ENCODE results near the gene ATP5MC3. TPM values are rescaled to one million over a fixed set of nuclear protein-coding genes. Genes with fewer than 3 reads are reported as not detected.

ATP5MC3 gene
- total and polyA plus RNA-seq, 2 experiments from 2014 or later = 145 to 365 TPM

DNA sequence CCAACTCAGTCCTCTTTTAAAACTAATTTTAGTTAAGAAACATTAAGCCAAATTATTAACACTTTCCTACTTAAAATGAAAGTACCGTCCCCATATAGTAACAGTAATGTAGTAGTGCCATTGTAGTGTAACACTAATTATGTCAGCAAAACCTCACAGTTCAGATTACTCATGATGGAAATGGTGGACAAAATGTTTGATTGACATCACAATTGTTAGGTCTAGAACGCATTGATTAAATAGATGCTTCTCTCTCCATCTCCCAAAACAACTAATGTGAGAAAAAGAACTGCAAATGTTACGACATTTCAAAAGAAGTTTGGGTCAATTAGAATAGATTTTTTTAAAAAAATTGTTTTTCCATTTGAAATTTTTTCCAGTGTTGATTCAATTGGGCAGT, 12.3 kb downstream of the ATP5MC3 start:
- 36 to 37% methylated on average over 3 of the region's 3 CpGs for WGBS, 2 experiments (ENCODE audit: low coverage in 1 of 2, low lambda C conversion rate in 2 of 2, missing lambda C conversion rate in 2 of 2)
- Histone ChIP-seq H3K4me3 (peak overlapping the region; percentile 99), H3K9me2 (ENCODE audit: insufficient read depth) (no peaks in the 10 kb centered on the region), H3K27ac (0 out of 2 replicates have a peak overlapping the region, but pooled peaks have one; percentile 69), H3K4me1 (ENCODE audit: insufficient read depth) (no peaks in the 10 kb centered on the region), H3K36me3 (ENCODE audit: low read depth) (no peaks in the 10 kb centered on the region), H3K9me3 (ENCODE audit: low read depth) (no peaks in the 10 kb centered on the region), H4K20me1 (ENCODE audit: insufficient read depth) (no peaks in the 10 kb centered on the region), H3K4me2 (ENCODE audit: unreplicated experiment) (peak overlapping the region; percentile 69), H2AFZ (peak overlapping the region; percentile 95), H3K79me2 (ENCODE audit: insufficient read depth) (peaks cover 38% of the 10 kb centered on the region), H3K9ac (peak overlapping the region; percentile 99), H3F3A (ENCODE audit: insufficient read depth) (peaks cover 20% of the 10 kb centered on the region), H3K27me3 (replicated peaks; ENCODE audit: insufficient read depth) (no peaks in the 10 kb centered on the region)
- DNase-seq = peak; percentile 6
- in situ Hi-C loops (cut with MboI) = no loop called here
- TF ChIP-seq EZH2phosphoT487 (IDR thresholded peaks at IDR 0.05; ENCODE audit: insufficient read depth, low read depth) = no peak
- TF ChIP-seq EZH2 (IDR thresholded peaks at IDR 0.05; ENCODE audit: insufficient read depth, poor library complexity, severe bottlenecking) = no peak

DNA sequence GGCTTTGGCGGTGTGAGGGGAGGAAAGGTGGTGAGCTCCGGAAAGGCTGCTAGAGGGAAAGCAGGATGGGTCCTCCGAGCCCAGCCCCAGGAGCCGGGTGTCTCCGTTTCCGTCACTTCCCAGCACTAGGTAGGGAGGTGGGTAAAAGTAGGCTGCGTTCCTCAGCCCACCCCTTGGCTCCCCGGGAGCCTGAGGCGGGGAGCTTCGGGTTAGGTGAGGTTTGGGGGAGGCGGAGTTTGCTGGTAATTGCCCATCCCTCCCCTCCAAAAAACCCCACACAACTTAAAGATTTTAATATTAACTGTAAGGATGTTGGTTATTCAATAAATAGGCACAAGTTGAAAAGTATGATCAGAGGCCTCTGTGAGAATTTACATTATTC, 13.0 kb downstream of the ATP5MC3 start:
- no peaks in the 10 kb centered on the region for H3K36me3 ChIP-seq (ENCODE audit: low read depth)
- H3K27ac ChIP-seq = peak overlapping the region; percentile 69
- no peaks in the 10 kb centered on the region for H3K9me2 ChIP-seq (ENCODE audit: insufficient read depth)
- H3K9me3 ChIP-seq (ENCODE audit: low read depth) = no peaks in the 10 kb centered on the region
- DNase-seq = no peak
- peaks cover 44% of the 10 kb centered on the region for H3K79me2 ChIP-seq (ENCODE audit: insufficient read depth)
- peak overlapping the region; percentile 99 for H3K9ac ChIP-seq
- no peaks in the 10 kb centered on the region for H3K4me1 ChIP-seq (ENCODE audit: insufficient read depth)
- peaks cover 19% of the 10 kb centered on the region for H3F3A ChIP-seq (ENCODE audit: insufficient read depth)
- H3K4me2 ChIP-seq (ENCODE audit: unreplicated experiment) = peak overlapping the region; percentile 69
- H3K4me3 ChIP-seq = peak overlapping the region; percentile 99
- no peaks in the 10 kb centered on the region for H4K20me1 ChIP-seq (ENCODE audit: insufficient read depth)
- in situ Hi-C loops (cut with MboI) = no loop called here
- peak overlapping the region; percentile 95 for H2AFZ ChIP-seq
- no peaks in the 10 kb centered on the region for H3K27me3 ChIP-seq (replicated peaks; ENCODE audit: insufficient read depth)
- 0 to 1% methylated on average over 11 of the region's 11 CpGs for WGBS, 2 experiments (ENCODE audit: low coverage in 1 of 2, low lambda C conversion rate in 2 of 2, missing lambda C conversion rate in 2 of 2)
- TF ChIP-seq EZH2phosphoT487 (IDR thresholded peaks at IDR 0.05; ENCODE audit: insufficient read depth, low read depth) = no peak
- TF ChIP-seq EZH2 (IDR thresholded peaks at IDR 0.05; ENCODE audit: insufficient read depth, poor library complexity, severe bottlenecking) = no peak

- Histone ChIP-seq H2AFZ (peak within 1 kb of the TSS; percentile 95), H4K20me1 (ENCODE audit: insufficient read depth) (no peaks in the 10 kb centered on the region), H3K4me2 (ENCODE audit: unreplicated experiment) (peak within 1 kb of the TSS; percentile 93), H3K27me3 (replicated peaks; ENCODE audit: insufficient read depth) (no peaks in the 10 kb centered on the region), H3K9me2 (ENCODE audit: insufficient read depth) (no peaks in the 10 kb centered on the region), H3K9me3 (ENCODE audit: low read depth) (no peaks in the 10 kb centered on the region), H3K79me2 (ENCODE audit: insufficient read depth) (peaks cover 50% of the 10 kb centered on the region), H3K36me3 (ENCODE audit: low read depth) (no peaks in the 10 kb centered on the region), H3K9ac (peak within 1 kb of the TSS; percentile 99), H3K4me3 (peak within 1 kb of the TSS; percentile 99), H3F3A (ENCODE audit: insufficient read depth) (peaks cover 14% of the 10 kb centered on the region), H3K4me1 (ENCODE audit: insufficient read depth) (no peaks in the 10 kb centered on the region), H3K27ac (peak within 1 kb of the TSS; percentile 94)
- in situ Hi-C loops (cut with MboI) = no loop called here
- DNase-seq = peak; percentile 100
- TF ChIP-seq EZH2 (IDR thresholded peaks at IDR 0.05; ENCODE audit: insufficient read depth, poor library complexity, severe bottlenecking) (no peak), EZH2phosphoT487 (IDR thresholded peaks at IDR 0.05; ENCODE audit: insufficient read depth, low read depth) (no peak)
- 0 to 1% methylated on average over 44 to 56 of the region's 56 CpGs for WGBS, 2 experiments (ENCODE audit: low coverage in 1 of 2, low lambda C conversion rate in 2 of 2, missing lambda C conversion rate in 2 of 2)
Measured at GRCh38 chr2:175167792-175168563, 13.5 kb downstream of the ATP5MC3 start, which contains the start of gene ATF2. TSS of gene ATF2 (minus strand) at chr2:175168203. CDS start at chr2:175136443, 31,760 bp downstream.

DNA sequence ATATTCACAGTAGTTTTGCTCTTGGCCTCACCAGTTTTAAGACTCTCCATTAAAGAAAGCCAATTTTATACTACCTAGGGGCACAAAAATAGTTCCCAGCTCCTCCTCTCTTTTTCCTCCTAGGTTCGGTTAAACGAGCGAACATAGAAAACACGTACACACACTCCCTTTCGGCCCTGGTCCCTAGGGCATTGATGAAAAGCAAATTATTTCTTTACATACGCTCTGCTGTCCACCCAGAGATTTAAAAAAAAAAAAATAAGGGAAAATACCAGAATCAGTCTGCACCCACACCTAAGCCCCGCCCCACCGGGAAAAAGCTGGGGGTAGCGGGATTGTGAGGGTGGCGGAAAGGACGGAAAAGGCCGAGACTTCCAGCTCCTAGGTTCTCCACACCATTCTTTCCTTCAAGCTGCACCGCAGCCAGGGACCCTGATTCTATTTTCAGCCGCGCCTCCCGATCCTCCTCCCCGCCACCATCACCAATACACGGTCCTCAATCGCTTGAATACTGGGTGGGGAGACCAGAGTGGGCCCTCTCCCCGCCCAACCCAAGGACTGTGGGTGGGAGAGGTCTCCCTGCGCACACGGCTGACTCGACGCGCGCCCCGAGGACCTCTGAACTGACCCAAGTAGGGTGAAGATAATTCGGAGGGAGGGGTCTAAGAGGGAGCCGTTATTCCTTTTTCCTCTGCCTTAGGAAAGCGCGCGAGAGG, 14.3 kb downstream of the ATP5MC3 start:
- WGBS, 2 experiments (ENCODE audit: low coverage in 1 of 2, low lambda C conversion rate in 2 of 2, missing lambda C conversion rate in 2 of 2) = 1% methylated on average over 26 to 32 of the region's 32 CpGs
- TF ChIP-seq EZH2 (IDR thresholded peaks at IDR 0.05; ENCODE audit: insufficient read depth, poor library complexity, severe bottlenecking) (no peak), EZH2phosphoT487 (IDR thresholded peaks at IDR 0.05; ENCODE audit: insufficient read depth, low read depth) (no peak)
- peak overlapping the region; percentile 94 for H3K27ac ChIP-seq
- peak overlapping the region; percentile 99 for H3K9ac ChIP-seq
- peaks cover 57% of the 10 kb centered on the region for H3K79me2 ChIP-seq (ENCODE audit: insufficient read depth)
- peak overlapping the region; percentile 91 for H2AFZ ChIP-seq
- peak overlapping the region; percentile 93 for H3K4me2 ChIP-seq (ENCODE audit: unreplicated experiment)
- H3K9me2 ChIP-seq (ENCODE audit: insufficient read depth) = no peaks in the 10 kb centered on the region
- no peaks in the 10 kb centered on the region for H3K9me3 ChIP-seq (ENCODE audit: low read depth)
- no peaks in the 10 kb centered on the region for H3K36me3 ChIP-seq (ENCODE audit: low read depth)
- H3F3A ChIP-seq (ENCODE audit: insufficient read depth) = peaks cover 9% of the 10 kb centered on the region
- in situ Hi-C loops (cut with MboI) = no loop called here
- 0 out of 2 replicates have a peak, but pooled peaks cover under 1% of the 10 kb centered on the region for H4K20me1 ChIP-seq (ENCODE audit: insufficient read depth)
- peak overlapping the region; percentile 99 for H3K4me3 ChIP-seq
- peak; percentile 75 for DNase-seq
- no peaks in the 10 kb centered on the region for H3K4me1 ChIP-seq (ENCODE audit: insufficient read depth)
- H3K27me3 ChIP-seq (replicated peaks; ENCODE audit: insufficient read depth) = no peaks in the 10 kb centered on the region

Measured in GM23248 (cell line).